K562 (cell line): ENCODE data around the gene ETV3. TPM values are rescaled to one million over a fixed set of nuclear protein-coding genes. Genes with fewer than 3 reads are reported as not detected.

ENCODE experiments used
- ATAC-seq: fragments of 200-7000 bp; cut with Tn5 transposase; 3 replicates; pipeline ENCODE4 v1.9.1; 2020; ENCODE audit warnings: moderate library complexity
- BruUV-seq: library from RNA; stranded (reverse); fragments of 400-500 nt; replicated peaks from 2 replicates; lab custom pipeline; 2021; lab: Mats Ljungman, UMichigan
- CTCF ChIA-PET: fragments of 300-600 bp; formaldehyde crosslinking; extraction: SDS; loops from one replicate; lab custom pipeline; 2021; ENCODE audit warnings: low intra/inter-chr PET ratio; lab: Yijun Ruan, JAX
- POLR2A ChIA-PET: fragments of 300-600, 350-650 bp; sonication (Branson Sonifier 250); formaldehyde crosslinking; extraction: SDS; loops from one replicate; lab custom pipeline; 2021; ENCODE audit warnings: antibody characterized with exemption, inconsistent platforms; lab: Yijun Ruan, JAX
- DNase-seq, 4 experiments: peaks; one replicate each; pipeline versions ENCODE4 v3.0.0 to v3.0.0-alpha.2; 2011 to 2018; ENCODE audit warnings: low spot score in 3 of 4, mixed read lengths in 3 of 4; ENCODE audit errors: extremely low read depth in 1 of 4
- FAIRE-seq: peaks from 2 replicates; lab custom pipeline; 2011; peaks lifted over from hg19 to GRCh38; lab: Jason Lieb, UNC
- H2AFZ ChIP-seq: 2 replicates; pipeline ENCODE4 v1.6.0; 2011; ENCODE audit warnings: low read depth, low read length, control low read depth, inconsistent platforms
- H3K27ac ChIP-seq: fragments of 200-600 bp; 3 replicates; pipeline ENCODE4 v1.8.0; 2011; ENCODE audit warnings: low read depth, mild to moderate bottlenecking, control low read depth, inconsistent platforms, low read length, moderate library complexity, mixed read lengths; ENCODE audit errors: extremely low read depth
- H3K27me3 ChIP-seq, 2 experiments: fragments of 300-600 bp in 1 of 2; 2 replicates in 1 of 2; 3 replicates in 1 of 2; pipeline versions ENCODE4 v1.6.0 to v1.8.0; 2011; ENCODE audit warnings: inconsistent platforms in 2 of 2, low read length in 2 of 2, mild to moderate bottlenecking in 1 of 2, mixed read lengths in 1 of 2, moderate library complexity in 1 of 2; ENCODE audit not compliant: control insufficient read depth in 2 of 2, insufficient read depth in 2 of 2
- H3K36me3 ChIP-seq: fragments of 300-600 bp; 3 replicates; pipeline ENCODE4 v1.8.0; 2011; ENCODE audit warnings: mild to moderate bottlenecking, low read length, inconsistent platforms; ENCODE audit not compliant: control insufficient read depth, insufficient read depth
- H3K4me1 ChIP-seq, 2 experiments: fragments of 200-600 bp in 1 of 2; replicated peaks in 1 of 2; 2 replicates in 1 of 2; 3 replicates in 1 of 2; pipeline versions ENCODE4 v1.5.1 to v1.8.0; 2011; ENCODE audit warnings: inconsistent platforms in 2 of 2, low read length in 2 of 2, mild to moderate bottlenecking in 1 of 2, mixed read lengths in 1 of 2, moderate library complexity in 1 of 2; ENCODE audit not compliant: control insufficient read depth in 2 of 2, insufficient read depth in 2 of 2
- H3K4me2 ChIP-seq: 2 replicates; pipeline ENCODE4 v1.6.1; 2011; ENCODE audit warnings: low read length, control low read depth, inconsistent platforms, mixed read lengths; ENCODE audit not compliant: insufficient read depth
- H3K4me3 ChIP-seq: fragments of 200-600 bp; sonication (generic), shearing (Covaris generic); 2 replicates; pipeline ENCODE4 v1.5.1; 2016; ENCODE audit warnings: control low read depth, inconsistent platforms
- H3K79me2 ChIP-seq: fragments of 200-600 bp; 3 replicates; pipeline ENCODE4 v1.8.0; 2011; ENCODE audit warnings: low read length, inconsistent platforms; ENCODE audit not compliant: control insufficient read depth, insufficient read depth
- H3K9ac ChIP-seq, 2 experiments: 2 replicates each; pipeline versions ENCODE4 v1.6.0 to v1.6.1; 2011; ENCODE audit warnings: low read depth in 2 of 2, low read length in 2 of 2, control low read depth in 1 of 2, inconsistent platforms in 1 of 2, mild to moderate bottlenecking in 1 of 2, mixed read lengths in 1 of 2; ENCODE audit not compliant: insufficient read depth in 1 of 2
- H3K9me1 ChIP-seq: one replicate; pipeline ENCODE4 v1.6.0; 2011; ENCODE audit warnings: inconsistent platforms, mild to moderate bottlenecking, low read length, moderate library complexity; ENCODE audit not compliant: control insufficient read depth, insufficient read depth
- H3K9me3 ChIP-seq: replicated peaks from 2 replicates; pipeline ENCODE4 v1.5.1; 2011; ENCODE audit warnings: low read depth, low read length, inconsistent platforms; ENCODE audit not compliant: control insufficient read depth, insufficient read depth
- H4K20me1 ChIP-seq: replicated peaks from 2 replicates; pipeline ENCODE4 v1.6.1; 2011; ENCODE audit warnings: low read length, inconsistent platforms, mixed read lengths; ENCODE audit not compliant: control insufficient read depth, insufficient read depth
- ATF7 ChIP-seq: fragments of 450-650 bp; IDR thresholded peaks from 2 replicates; pipeline ENCODE4 v1.7.1; 2014; ENCODE audit warnings: mild to moderate bottlenecking, moderate library complexity
- CTBP1 ChIP-seq: fragments of 450-650 bp; IDR thresholded peaks from 2 replicates; pipeline ENCODE4 v1.6.1; 2016; ENCODE audit warnings: borderline replicate concordance
- MYBL2 ChIP-seq, 2 experiments: fragments of 450-650 bp in 1 of 2; sonication (generic) in 1 of 2; formaldehyde crosslinking in 1 of 2; IDR thresholded peaks; 2 replicates each; pipeline versions ENCODE4 v1.6.1 to v1.8.1; 2017 to 2022; ENCODE audit warnings: borderline replicate concordance in 1 of 2, inconsistent platforms in 1 of 2, low read depth in 1 of 2, mild to moderate bottlenecking in 1 of 2, missing genetic modification reagents in 1 of 2, moderate library complexity in 1 of 2
- NBN ChIP-seq: fragments of 450-650 bp; IDR thresholded peaks from 2 replicates; pipeline ENCODE4 v1.6.1; 2016; ENCODE audit warnings: low read depth, mild to moderate bottlenecking
- RAD51 ChIP-seq: fragments of 450-650 bp; IDR thresholded peaks from 2 replicates; pipeline ENCODE4 v1.7.1; 2016; ENCODE audit warnings: low read depth, mild to moderate bottlenecking, borderline replicate concordance
- RB1 ChIP-seq: fragments of 450-650 bp; IDR thresholded peaks from 2 replicates; pipeline ENCODE4 v1.6.1; 2017; ENCODE audit warnings: low read depth, mild to moderate bottlenecking
- SMAD4 ChIP-seq: fragments of 250-450 bp; sonication (Bioruptor Pico); conservative IDR thresholded peaks from 2 replicates; pipeline ENCODE4 v1.8.0; 2021; ENCODE audit warnings: inconsistent platforms, mild to moderate bottlenecking, moderate library complexity
- ZFX ChIP-seq: sonication (generic); formaldehyde crosslinking; IDR thresholded peaks from 2 replicates; pipeline ENCODE4 v1.8.0; 2022; ENCODE audit warnings: mild to moderate bottlenecking, missing genetic modification reagents, moderate library complexity
- ZNF282 ChIP-seq: sonication (generic); formaldehyde crosslinking; IDR thresholded peaks from 2 replicates; pipeline ENCODE4 v1.8.1; 2023; ENCODE audit warnings: missing genetic modification reagents
- ZNF436 ChIP-seq: fragments of 250-450, 450-650 bp; sonication (Bioruptor Pico); formaldehyde crosslinking; IDR thresholded peaks from 2 replicates; pipeline ENCODE4 v1.7.0; 2020; ENCODE audit warnings: mild to moderate bottlenecking
- whole genome bisulfite sequencing: fragments of 100-300 bp; shearing (Covaris generic); methylation state at CpG from one replicate; pipeline ENCODE4 v1.1.6; 2016; ENCODE audit warnings: low coverage, mixed read lengths; ENCODE audit not compliant: insufficient coverage; ENCODE audit errors: missing lambda C conversion rate; 5-methylcytosine and 5-hydroxymethylcytosine counted together
- in situ Hi-C: fragments of 300-500 bp; cut with MboI; formaldehyde crosslinking; loops from 4 replicates; pipeline ENCODE4 v1.15.0; 2018; ENCODE audit warnings: inconsistent platforms, mixed read lengths
- intact Hi-C: fragments of 100-400 bp; cut with micrococcal nuclease; formaldehyde crosslinking; loops from 2 replicates; pipeline ENCODE4 v1.14.2; 2022
- polyA plus RNA-seq, 8 experiments: library from polyadenylated mRNA; depleted of rRNA in 4 of 8; stranded (reverse) in 5 of 8; unstranded in 3 of 8; fragments of >200 nt; fragmentation: Nextera tagmentation in 2 of 8; fragmentation: Illumina TruSeq in 1 of 8; extraction: Ambion mirVana in 2 of 8; extraction: Trizol in 1 of 8; gene quantifications; 2 replicates each; pipeline versions ENCODE4 v1.2.1 to v1.2.3, GENCODE V29; 2011 to 2014; ENCODE audit warnings: inconsistent platforms in 1 of 8, missing spikeins in 1 of 8
- total RNA-seq, 7 experiments: library from RNA; depleted of rRNA in 6 of 7; stranded (reverse); fragments of >200 nt in 6 of 7; fragmentation: Illumina TruSeq in 2 of 7; extraction: Trizol in 2 of 7; gene quantifications; 2 replicates each; pipeline versions ENCODE4 v1.2.1 to v1.2.3, GENCODE V29; 2011 to 2021; ENCODE audit warnings: low replicate concordance in 1 of 7
- TF ChIP-seq, protein P1 (sequence below): IDR thresholded peaks from 3 replicates; pipeline ENCODE4 v1.6.1; 2011; ENCODE audit warnings: borderline replicate concordance, mild to moderate bottlenecking; ENCODE audit not compliant: insufficient read length, insufficient read depth
- TF ChIP-seq, protein P2 (sequence below): IDR thresholded peaks from 2 replicates; pipeline ENCODE4 v1.6.1; 2011; ENCODE audit warnings: borderline replicate concordance, low read depth, mild to moderate bottlenecking, moderate library complexity, low read length; ENCODE audit not compliant: insufficient read depth, poor library complexity, severe bottlenecking
- TF ChIP-seq, protein P3 (sequence below): fragments of 450-650 bp; IDR thresholded peaks from 2 replicates; pipeline ENCODE4 v1.6.1; 2014; ENCODE audit warnings: low read depth, mild to moderate bottlenecking, moderate library complexity, borderline replicate concordance
- TF ChIP-seq, protein P4 (sequence below): fragments of 200-800 bp; sonication (Bioruptor generic); IDR thresholded peaks from 2 replicates; pipeline ENCODE4 v1.6.1; 2017; ENCODE audit warnings: missing genetic modification characterization, missing compliant biosample characterization

ETV3 gene
- total and polyA plus RNA-seq, 9 of the 15 experiments (the other 6 are each of a cell fraction or from before 2014, with no cell fraction given), result 3.1 to 16.0 (median 9.0) TPM

DNA sequence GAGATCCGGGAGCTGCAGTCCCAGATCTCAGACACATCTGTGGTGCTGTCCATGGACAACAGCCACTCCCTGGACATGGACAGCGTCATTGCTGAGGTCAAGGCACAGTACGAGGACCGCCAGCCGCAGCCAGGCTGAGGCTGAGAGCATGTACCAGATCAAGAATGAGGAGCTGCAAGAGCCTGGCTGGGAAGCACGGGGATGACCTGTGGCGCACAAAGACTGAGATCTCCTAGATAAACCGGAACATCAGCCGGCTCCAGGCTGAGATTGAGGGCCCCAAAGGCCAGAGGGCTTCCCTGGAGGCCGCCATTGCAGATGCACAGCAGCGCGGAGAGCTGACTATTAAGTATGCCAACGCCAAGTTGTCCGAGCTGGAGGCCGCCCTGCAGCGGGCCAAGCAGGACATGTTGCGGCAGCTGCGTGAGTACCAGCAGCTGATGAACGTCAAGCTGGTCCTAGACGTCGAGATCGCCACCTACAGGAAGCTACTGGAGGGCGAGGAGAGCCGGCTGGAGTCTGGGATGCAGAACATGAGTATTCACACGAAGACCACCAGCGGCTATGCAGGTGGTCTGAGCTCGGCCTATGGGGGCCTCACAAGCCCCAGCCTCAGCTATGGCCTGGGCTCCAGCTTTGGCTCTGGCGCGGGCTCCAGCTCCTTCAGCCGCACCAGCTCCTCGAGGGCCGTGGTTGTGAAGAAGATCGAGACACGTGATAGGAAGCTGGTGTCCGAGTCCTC, 64.1 kb downstream of the ETV3 start:
- no peak overlapping the region for H3K9ac ChIP-seq
- intact Hi-C loops (loop anchor here (1.0 to 2.0 kb wide), 2 partner anchors 153 to 182 kb away; partner anchors contain the start of gene LRRC71), in situ Hi-C loops (no loop called here)
- H4K20me1 ChIP-seq, result no peaks in the 10 kb centered on the region
- H2AFZ ChIP-seq, result peak overlapping the region; percentile 59
- no peaks in the 10 kb centered on the region for H3K9me3 ChIP-seq
- H3K27me3 ChIP-seq, result peaks cover 0 to 15% of the 10 kb centered on the region in 2 experiments; a peak in 4 of 5 replicates
- no peaks in the 10 kb centered on the region for H3K79me2 ChIP-seq
- POLR2A ChIA-PET, result interaction anchor here (0.5 kb wide), 1 partner anchor 66 kb away, joined by 6 read pairs; no protein-coding TSS in a partner anchor
- peak; percentile 95 for FAIRE-seq
- no peak overlapping the region for H3K27ac ChIP-seq
- H3K9me1 ChIP-seq, result no peaks in the 10 kb centered on the region
- H3K4me2 ChIP-seq, result peak overlapping the region; percentile 72
- peak; percentile 80 for ATAC-seq
- CTCF ChIA-PET, result interaction anchor here (0.9 kb wide), 1 partner anchor 184 kb away, joined by 3 read pairs; no protein-coding TSS in a partner anchor
- peak in 2 of 4 experiments; percentile 55 to 83 for DNase-seq
- no peaks in the 10 kb centered on the region for H3K36me3 ChIP-seq
- WGBS, result 5% methylated on average over 32 of the region's 35 CpGs
- no TSS peak for BruUV-seq
- no peak overlapping the region for H3K4me3 ChIP-seq
- peaks cover 0 to 13% of the 10 kb centered on the region in 2 experiments; a peak in 3 of 5 replicates for H3K4me1 ChIP-seq
- peak; percentile 79 for TF ChIP-seq CTBP1
- TF ChIP-seq MYBL2 (IDR thresholded peaks at IDR 0.05; ENCODE audit: low read depth), result no peak
- TF ChIP-seq MYBL2 (CRISPR knock-in tag; IDR thresholded peaks at IDR 0.05; ENCODE audit: borderline replicate concordance), result no peak
- TF ChIP-seq, protein P1, sequence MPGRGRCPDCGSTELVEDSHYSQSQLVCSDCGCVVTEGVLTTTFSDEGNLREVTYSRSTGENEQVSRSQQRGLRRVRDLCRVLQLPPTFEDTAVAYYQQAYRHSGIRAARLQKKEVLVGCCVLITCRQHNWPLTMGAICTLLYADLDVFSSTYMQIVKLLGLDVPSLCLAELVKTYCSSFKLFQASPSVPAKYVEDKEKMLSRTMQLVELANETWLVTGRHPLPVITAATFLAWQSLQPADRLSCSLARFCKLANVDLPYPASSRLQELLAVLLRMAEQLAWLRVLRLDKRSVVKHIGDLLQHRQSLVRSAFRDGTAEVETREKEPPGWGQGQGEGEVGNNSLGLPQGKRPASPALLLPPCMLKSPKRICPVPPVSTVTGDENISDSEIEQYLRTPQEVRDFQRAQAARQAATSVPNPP, result no peak
- TF ChIP-seq ATF7, result peak; percentile 45
- TF ChIP-seq, protein P2, sequence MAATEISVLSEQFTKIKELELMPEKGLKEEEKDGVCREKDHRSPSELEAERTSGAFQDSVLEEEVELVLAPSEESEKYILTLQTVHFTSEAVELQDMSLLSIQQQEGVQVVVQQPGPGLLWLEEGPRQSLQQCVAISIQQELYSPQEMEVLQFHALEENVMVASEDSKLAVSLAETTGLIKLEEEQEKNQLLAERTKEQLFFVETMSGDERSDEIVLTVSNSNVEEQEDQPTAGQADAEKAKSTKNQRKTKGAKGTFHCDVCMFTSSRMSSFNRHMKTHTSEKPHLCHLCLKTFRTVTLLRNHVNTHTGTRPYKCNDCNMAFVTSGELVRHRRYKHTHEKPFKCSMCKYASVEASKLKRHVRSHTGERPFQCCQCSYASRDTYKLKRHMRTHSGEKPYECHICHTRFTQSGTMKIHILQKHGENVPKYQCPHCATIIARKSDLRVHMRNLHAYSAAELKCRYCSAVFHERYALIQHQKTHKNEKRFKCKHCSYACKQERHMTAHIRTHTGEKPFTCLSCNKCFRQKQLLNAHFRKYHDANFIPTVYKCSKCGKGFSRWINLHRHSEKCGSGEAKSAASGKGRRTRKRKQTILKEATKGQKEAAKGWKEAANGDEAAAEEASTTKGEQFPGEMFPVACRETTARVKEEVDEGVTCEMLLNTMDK, result no peak
- no peak; the same call in 1 of the 2 replicates for TF ChIP-seq RB1
- TF ChIP-seq, protein P3, sequence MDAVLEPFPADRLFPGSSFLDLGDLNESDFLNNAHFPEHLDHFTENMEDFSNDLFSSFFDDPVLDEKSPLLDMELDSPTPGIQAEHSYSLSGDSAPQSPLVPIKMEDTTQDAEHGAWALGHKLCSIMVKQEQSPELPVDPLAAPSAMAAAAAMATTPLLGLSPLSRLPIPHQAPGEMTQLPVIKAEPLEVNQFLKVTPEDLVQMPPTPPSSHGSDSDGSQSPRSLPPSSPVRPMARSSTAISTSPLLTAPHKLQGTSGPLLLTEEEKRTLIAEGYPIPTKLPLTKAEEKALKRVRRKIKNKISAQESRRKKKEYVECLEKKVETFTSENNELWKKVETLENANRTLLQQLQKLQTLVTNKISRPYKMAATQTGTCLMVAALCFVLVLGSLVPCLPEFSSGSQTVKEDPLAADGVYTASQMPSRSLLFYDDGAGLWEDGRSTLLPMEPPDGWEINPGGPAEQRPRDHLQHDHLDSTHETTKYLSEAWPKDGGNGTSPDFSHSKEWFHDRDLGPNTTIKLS, result 0 out of 2 replicates have a peak, but pooled peaks have one; percentile 35
- no peak for TF ChIP-seq SMAD4
- TF ChIP-seq, protein P4, sequence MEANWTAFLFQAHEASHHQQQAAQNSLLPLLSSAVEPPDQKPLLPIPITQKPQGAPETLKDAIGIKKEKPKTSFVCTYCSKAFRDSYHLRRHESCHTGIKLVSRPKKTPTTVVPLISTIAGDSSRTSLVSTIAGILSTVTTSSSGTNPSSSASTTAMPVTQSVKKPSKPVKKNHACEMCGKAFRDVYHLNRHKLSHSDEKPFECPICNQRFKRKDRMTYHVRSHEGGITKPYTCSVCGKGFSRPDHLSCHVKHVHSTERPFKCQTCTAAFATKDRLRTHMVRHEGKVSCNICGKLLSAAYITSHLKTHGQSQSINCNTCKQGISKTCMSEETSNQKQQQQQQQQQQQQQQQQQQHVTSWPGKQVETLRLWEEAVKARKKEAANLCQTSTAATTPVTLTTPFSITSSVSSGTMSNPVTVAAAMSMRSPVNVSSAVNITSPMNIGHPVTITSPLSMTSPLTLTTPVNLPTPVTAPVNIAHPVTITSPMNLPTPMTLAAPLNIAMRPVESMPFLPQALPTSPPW (CRISPR knock-in tag), result no peak
- 0 out of 2 replicates have a peak, but pooled peaks have one; percentile 21 for TF ChIP-seq ZFX (CRISPR knock-in tag)
- no peak for TF ChIP-seq NBN
- TF ChIP-seq RAD51, result peak; percentile 10; the same call in 1 of the 2 replicates
- no peak for TF ChIP-seq ZNF436 (CRISPR knock-in tag)
- no peak for TF ChIP-seq ZNF282 (CRISPR knock-in tag)
